ENCODE measurements around the gene CHST9. TPM values are rescaled to one million over a fixed set of nuclear protein-coding genes. Genes with fewer than 3 reads are reported as not detected.

Gene CHST9
- total RNA-seq, 6 experiments from 2014 or later = not detected

DNA sequence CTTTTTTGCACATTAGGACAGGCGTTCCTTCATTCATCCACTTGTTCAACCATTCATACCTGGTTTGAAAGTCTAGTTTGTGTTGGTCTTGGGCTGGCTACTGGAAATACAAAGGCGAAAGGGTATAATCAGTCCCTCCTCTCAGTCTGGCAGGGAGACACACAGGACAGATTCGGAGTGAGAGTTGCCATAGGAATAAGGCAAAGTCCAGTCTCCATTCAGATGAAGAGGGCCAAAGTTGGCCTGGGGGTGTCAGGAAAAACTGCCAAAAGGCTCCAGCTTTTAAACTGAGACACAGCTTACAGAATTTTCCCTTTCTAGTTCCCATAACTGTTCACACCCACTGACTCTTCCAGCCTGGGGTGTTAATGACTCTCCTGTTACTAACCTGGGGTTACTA, 223.3 kb downstream of the CHST9 start:
- peaks cover 21% of the 10 kb centered on the region for H3K9me3 Mint-ChIP-seq
- no peaks in the 10 kb centered on the region; the same call in none of the 2 replicates for H3K27me3 Mint-ChIP-seq (ENCODE audit: insufficient read depth)
- H3K4me1 Mint-ChIP-seq (ENCODE audit: low read depth) = no peaks in the 10 kb centered on the region
- TF ChIP-seq, protein P1, sequence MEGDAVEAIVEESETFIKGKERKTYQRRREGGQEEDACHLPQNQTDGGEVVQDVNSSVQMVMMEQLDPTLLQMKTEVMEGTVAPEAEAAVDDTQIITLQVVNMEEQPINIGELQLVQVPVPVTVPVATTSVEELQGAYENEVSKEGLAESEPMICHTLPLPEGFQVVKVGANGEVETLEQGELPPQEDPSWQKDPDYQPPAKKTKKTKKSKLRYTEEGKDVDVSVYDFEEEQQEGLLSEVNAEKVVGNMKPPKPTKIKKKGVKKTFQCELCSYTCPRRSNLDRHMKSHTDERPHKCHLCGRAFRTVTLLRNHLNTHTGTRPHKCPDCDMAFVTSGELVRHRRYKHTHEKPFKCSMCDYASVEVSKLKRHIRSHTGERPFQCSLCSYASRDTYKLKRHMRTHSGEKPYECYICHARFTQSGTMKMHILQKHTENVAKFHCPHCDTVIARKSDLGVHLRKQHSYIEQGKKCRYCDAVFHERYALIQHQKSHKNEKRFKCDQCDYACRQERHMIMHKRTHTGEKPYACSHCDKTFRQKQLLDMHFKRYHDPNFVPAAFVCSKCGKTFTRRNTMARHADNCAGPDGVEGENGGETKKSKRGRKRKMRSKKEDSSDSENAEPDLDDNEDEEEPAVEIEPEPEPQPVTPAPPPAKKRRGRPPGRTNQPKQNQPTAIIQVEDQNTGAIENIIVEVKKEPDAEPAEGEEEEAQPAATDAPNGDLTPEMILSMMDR (IDR thresholded peaks at IDR 0.05) = no peak
- no peak for DNase-seq
- no peak overlapping the region for H3K27ac Mint-ChIP-seq
- H3K36me3 Mint-ChIP-seq (ENCODE audit: low read depth) = no peaks in the 10 kb centered on the region
- H3K4me3 Mint-ChIP-seq = no peak overlapping the region

DNA sequence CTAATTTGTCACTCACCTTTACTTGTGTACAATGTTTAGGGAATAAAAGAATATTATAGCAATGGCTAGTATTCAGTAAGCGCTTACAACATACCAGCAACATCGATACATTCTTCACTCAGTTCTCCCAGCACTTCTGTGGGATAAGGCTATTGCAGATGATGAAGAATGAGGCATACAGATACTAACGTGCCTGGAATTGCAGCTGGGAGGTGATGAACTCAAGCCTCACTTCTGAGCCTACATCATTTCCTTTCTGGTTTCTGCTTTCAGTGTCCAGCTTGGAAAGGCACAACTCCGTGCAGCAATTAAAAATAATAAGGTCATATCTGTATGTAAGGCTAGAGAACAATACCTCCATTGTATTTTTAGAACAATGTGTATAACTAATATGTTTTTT, 224.2 kb downstream of the CHST9 start:
- DNase-seq = no peak
- no peak overlapping the region for H3K27ac Mint-ChIP-seq
- H3K4me1 Mint-ChIP-seq (ENCODE audit: low read depth) = no peaks in the 10 kb centered on the region
- no peaks in the 10 kb centered on the region; the same call in none of the 2 replicates for H3K27me3 Mint-ChIP-seq (ENCODE audit: insufficient read depth)
- H3K36me3 Mint-ChIP-seq (ENCODE audit: low read depth) = no peaks in the 10 kb centered on the region
- TF ChIP-seq, protein P1 (IDR thresholded peaks at IDR 0.05) = no peak
- H3K9me3 Mint-ChIP-seq = peaks cover 18% of the 10 kb centered on the region
- H3K4me3 Mint-ChIP-seq = no peak overlapping the region

DNA sequence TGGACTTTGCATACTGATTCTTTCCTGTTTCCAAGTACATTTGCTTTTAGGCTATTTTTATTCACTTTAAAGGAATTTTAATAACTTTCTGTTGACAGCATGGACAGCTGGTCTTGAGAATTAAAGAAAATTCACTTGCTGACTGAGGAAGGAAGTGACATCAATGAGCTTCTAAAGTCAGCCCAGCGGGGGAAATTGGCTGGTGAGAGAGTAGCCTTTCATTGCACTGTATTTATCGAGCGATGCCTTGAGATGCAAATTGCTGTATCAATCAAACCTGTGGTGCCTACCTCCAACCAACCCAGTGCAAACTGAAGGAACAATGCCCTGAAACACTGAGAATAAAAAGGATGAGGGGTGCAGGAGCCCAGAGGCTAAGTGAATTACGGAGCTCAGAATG, 228.2 kb downstream of the CHST9 start:
- DNase-seq = no peak
- Mint-ChIP-seq H3K4me1 (ENCODE audit: low read depth) (no peaks in the 10 kb centered on the region), H3K27me3 (ENCODE audit: insufficient read depth) (no peaks in the 10 kb centered on the region; the same call in 1 of the 2 replicates), H3K4me3 (no peak overlapping the region), H3K27ac (no peak overlapping the region), H3K36me3 (ENCODE audit: low read depth) (no peaks in the 10 kb centered on the region), H3K9me3 (peaks cover 13% of the 10 kb centered on the region)
- TF ChIP-seq, protein P1 (IDR thresholded peaks at IDR 0.05) = no peak

DNA sequence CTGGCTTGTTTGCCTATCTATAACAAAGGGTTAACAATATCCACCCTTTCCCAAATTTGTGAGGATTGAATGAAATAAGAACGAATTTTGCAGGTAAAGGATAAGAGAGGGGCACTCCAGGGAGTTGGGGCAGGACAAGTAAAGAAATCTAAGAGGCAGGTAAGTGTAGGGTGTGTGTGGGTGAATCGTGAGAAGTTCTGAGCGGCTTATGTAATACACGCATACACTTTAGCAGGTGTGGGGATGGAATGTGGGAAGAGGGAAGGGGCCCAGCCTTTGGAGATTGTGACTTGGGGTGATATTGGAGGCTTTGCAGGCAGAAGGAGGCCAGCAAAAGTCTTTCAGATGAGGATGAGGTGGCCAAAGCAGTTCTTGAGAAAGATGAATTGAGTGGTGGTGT, 236.4 kb downstream of the CHST9 start:
- Mint-ChIP-seq H3K9me3 (peaks cover 12% of the 10 kb centered on the region), H3K27ac (no peak overlapping the region), H3K36me3 (ENCODE audit: low read depth) (no peaks in the 10 kb centered on the region), H3K4me3 (no peak overlapping the region), H3K4me1 (ENCODE audit: low read depth) (no peaks in the 10 kb centered on the region), H3K27me3 (ENCODE audit: insufficient read depth) (peaks cover 2% of the 10 kb centered on the region; the same call in 1 of the 2 replicates)
- TF ChIP-seq, protein P1 (IDR thresholded peaks at IDR 0.05) = no peak
- DNase-seq = no peak

DNA sequence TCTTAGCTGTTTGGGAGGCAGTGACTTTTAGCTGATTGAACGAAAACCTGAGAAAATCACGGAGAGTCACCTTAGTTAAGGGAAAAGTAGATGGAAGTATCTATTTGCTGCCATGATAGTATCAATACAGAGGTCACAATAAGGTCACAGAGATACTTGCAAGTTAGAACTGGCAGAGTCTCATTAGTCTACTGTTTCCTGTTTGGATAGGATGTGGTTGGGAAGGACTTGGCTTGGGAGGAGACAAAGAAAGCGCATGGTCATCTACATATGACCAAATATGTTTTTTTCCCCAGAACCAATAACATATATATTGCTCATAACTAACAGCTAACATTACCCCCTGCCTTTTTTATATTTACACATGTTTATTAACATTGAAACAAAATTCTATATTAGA, 241.2 kb downstream of the CHST9 start:
- Mint-ChIP-seq H3K4me3 (no peak overlapping the region), H3K4me1 (ENCODE audit: low read depth) (no peaks in the 10 kb centered on the region), H3K36me3 (ENCODE audit: low read depth) (no peaks in the 10 kb centered on the region), H3K27ac (no peak overlapping the region), H3K27me3 (ENCODE audit: insufficient read depth) (no peaks in the 10 kb centered on the region), H3K9me3 (peaks cover 28% of the 10 kb centered on the region)
- TF ChIP-seq, protein P1 (IDR thresholded peaks at IDR 0.05) = no peak
- DNase-seq = no peak

DNA sequence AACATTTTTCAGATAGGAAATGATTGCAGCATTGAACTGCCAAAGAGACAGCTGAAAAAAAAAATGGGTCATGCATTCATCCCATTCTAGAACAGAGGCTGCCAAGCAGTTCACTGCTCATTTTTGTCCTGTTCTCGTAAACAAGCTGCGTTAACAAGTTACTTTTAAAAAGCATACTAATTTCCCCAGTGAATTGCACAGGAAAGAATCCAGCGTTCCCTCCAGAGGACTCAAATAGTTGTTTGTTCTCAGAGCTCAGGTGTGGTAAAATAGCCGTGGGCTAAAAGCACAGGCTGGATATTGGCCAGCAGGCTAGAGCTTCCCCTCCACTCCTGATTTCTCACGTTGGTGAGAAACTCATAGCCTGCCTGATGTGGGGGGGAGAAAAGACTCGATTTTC, 243.5 kb downstream of the CHST9 start:
- Mint-ChIP-seq H3K9me3 (peaks cover 27% of the 10 kb centered on the region), H3K27me3 (ENCODE audit: insufficient read depth) (no peaks in the 10 kb centered on the region), H3K27ac (no peak overlapping the region), H3K4me3 (no peak overlapping the region), H3K36me3 (ENCODE audit: low read depth) (no peaks in the 10 kb centered on the region), H3K4me1 (ENCODE audit: low read depth) (no peaks in the 10 kb centered on the region)
- no peak for DNase-seq
- TF ChIP-seq, protein P1 (IDR thresholded peaks at IDR 0.05) = no peak

Data from HFFc6 (cell line).